Stomach (tissue), 9 donors: Measurements from ENCODE around the gene ATP11C. TPM values are rescaled to one million over a fixed set of nuclear protein-coding genes. Genes with fewer than 3 reads are reported as not detected.
A peak's percentile ranks its signal among the peaks of the same experiment; 100 is the strongest.
"Not testable (repeated sequence)": the region's sequence is repeated elsewhere in the genome, so short reads cannot be mapped to it uniquely, and the experiment has no call there.

Source experiments
- DNase-seq, 2 donors: peaks; one replicate each; pipeline versions ENCODE4 v3.0.0 to v3.0.0-alpha.2; 2013 to 2019
- H3K27ac ChIP-seq, 5 donors: fragments of 200-600 bp in 4 of 5; sonication (generic) in 4 of 5; one replicate each; pipeline ENCODE4 v1.5.1; 2013 to 2019; ENCODE audit warnings: mild to moderate bottlenecking in 1 of 5, moderate library complexity in 1 of 5
- H3K27me3 ChIP-seq, 3 donors: fragments of 200-600 bp; sonication (generic); one replicate each; pipeline ENCODE4 v1.5.1; 2017 to 2019; ENCODE audit warnings: mixed run types in 1 of 3
- H3K36me3 ChIP-seq, 4 donors: fragments of 200-600 bp; sonication (generic); 1 replicate in 3 of 4; 2 replicates in 1 of 4; pipeline ENCODE4 v1.5.1; 2016 to 2019
- H3K4me1 ChIP-seq, 4 donors: fragments of 200-600 bp; sonication (generic); one replicate each; pipeline ENCODE4 v1.5.1; 2016 to 2019
- H3K4me3 ChIP-seq, 4 donors: fragments of 200-600 bp; sonication (generic) in 3 of 4; one replicate each; pipeline ENCODE4 v1.5.1; 2016 to 2019; ENCODE audit warnings: mild to moderate bottlenecking in 1 of 4
- H3K9me3 ChIP-seq, 4 donors: fragments of 200-600 bp; sonication (generic); one replicate each; pipeline ENCODE4 v1.5.1; 2016 to 2019
- EP300 ChIP-seq: sonication (generic); formaldehyde crosslinking; IDR thresholded peaks from one replicate; pipeline ENCODE4 v1.6.1; 2017; ENCODE audit warnings: antibody characterized with exemption
- POLR2A ChIP-seq, 4 donors: fragments of 450-650 bp; IDR thresholded peaks; one replicate each; pipeline ENCODE4 v1.6.1; 2016; ENCODE audit warnings: antibody characterized with exemption in 4 of 4, control low read depth in 2 of 4, mild to moderate bottlenecking in 1 of 4, moderate library complexity in 1 of 4
- POLR2AphosphoS5 ChIP-seq, 3 donors: sonication (generic); formaldehyde crosslinking; IDR thresholded peaks; one replicate each; pipeline ENCODE4 v1.6.1; 2016; ENCODE audit warnings: antibody characterized with exemption in 3 of 3
- WGBS, 5 donors: extraction: QIAGEN DNeasy Blood & Tissue Kit in 3 of 5; methylation state at CpG; one replicate each; pipeline versions ENCODE4 v1.1.5 to v1.1.7; 2013 to 2018; 5-methylcytosine and 5-hydroxymethylcytosine counted together
- intact Hi-C: fragments of 100-400 bp; cut with DNase I; formaldehyde crosslinking; loops from one replicate; pipeline ENCODE4 v1.15.1; 2023; ENCODE audit warnings: low total_unique reads
- polyA plus RNA-seq, 3 donors: library from polyadenylated mRNA; stranded (reverse); fragments of 200-250 nt; gene quantifications; one replicate each; pipeline ENCODE4 v1.2.3, GENCODE V29; 2013
- total RNA-seq, 5 donors: library from RNA; depleted of rRNA; stranded (reverse); fragments of >200 nt; gene quantifications; one replicate each; pipeline versions ENCODE4 v1.1.0 to v1.2.3, GENCODE V29; 2014 to 2016
- TF ChIP-seq, protein P1 (sequence below), 7 experiments: fragments of 450-650 bp in 4 of 7; fragments of 200-600 bp in 3 of 7; sonication (generic) in 3 of 7; IDR thresholded peaks; one replicate each; pipeline ENCODE4 v1.5.1; 2016 to 2019; ENCODE audit warnings: antibody characterized with exemption in 7 of 7, control low read depth in 2 of 7, mild to moderate bottlenecking in 1 of 7
- donor health status: healthy with polysubstance abuse.
- donor health status: Bipolar disorder and iron deficiency.
- donor health status: healthy.

ATP11C gene
- total and polyA plus RNA-seq, 8 donors = 3.3 to 46.4 (median 10.9) TPM

DNA sequence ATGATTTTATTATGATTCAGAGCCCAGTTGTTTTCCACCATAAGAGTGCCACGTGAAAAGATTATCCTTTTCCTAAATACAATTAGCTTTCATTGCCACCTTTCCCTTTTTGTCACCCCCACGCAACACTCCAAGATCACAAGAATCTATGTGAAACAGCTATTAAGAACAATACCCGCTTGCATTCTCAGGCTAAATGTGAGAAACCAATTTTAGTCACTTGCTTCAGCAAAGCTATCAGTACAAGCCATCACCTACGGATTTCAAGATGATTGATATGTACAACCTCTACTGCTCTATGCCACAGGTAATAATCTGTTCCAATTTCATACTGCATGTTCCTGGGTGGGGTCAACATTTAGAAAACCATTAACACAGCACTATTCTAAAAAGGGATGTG, 2.5 kb downstream of the ATP11C start:
- 50 to 70% (median 65%) methylated on average over 4 of the region's 4 CpGs for WGBS, 5 donors
- no peaks in the 10 kb centered on the region for H3K9me3 ChIP-seq
- TF ChIP-seq, protein P1, sequence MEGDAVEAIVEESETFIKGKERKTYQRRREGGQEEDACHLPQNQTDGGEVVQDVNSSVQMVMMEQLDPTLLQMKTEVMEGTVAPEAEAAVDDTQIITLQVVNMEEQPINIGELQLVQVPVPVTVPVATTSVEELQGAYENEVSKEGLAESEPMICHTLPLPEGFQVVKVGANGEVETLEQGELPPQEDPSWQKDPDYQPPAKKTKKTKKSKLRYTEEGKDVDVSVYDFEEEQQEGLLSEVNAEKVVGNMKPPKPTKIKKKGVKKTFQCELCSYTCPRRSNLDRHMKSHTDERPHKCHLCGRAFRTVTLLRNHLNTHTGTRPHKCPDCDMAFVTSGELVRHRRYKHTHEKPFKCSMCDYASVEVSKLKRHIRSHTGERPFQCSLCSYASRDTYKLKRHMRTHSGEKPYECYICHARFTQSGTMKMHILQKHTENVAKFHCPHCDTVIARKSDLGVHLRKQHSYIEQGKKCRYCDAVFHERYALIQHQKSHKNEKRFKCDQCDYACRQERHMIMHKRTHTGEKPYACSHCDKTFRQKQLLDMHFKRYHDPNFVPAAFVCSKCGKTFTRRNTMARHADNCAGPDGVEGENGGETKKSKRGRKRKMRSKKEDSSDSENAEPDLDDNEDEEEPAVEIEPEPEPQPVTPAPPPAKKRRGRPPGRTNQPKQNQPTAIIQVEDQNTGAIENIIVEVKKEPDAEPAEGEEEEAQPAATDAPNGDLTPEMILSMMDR (IDR thresholded peaks at IDR 0.05) = no peak
- no peak for TF ChIP-seq POLR2AphosphoS5 (IDR thresholded peaks at IDR 0.05)
- TF ChIP-seq POLR2A (IDR thresholded peaks at IDR 0.05) = no peak
- no peak for TF ChIP-seq EP300
- no peaks in the 10 kb centered on the region for H3K27me3 ChIP-seq
- no peak overlapping the region for H3K27ac ChIP-seq
- DNase-seq = no peak
- H3K4me1 ChIP-seq = peaks cover 0 to 22% (median 14%) of the 10 kb centered on the region in 4 donors
- intact Hi-C loops = no loop called here
- H3K4me3 ChIP-seq = peak overlapping the region in 2 of 4 donors; percentile 64 to 68
- H3K36me3 ChIP-seq = no peaks in the 10 kb centered on the region

DNA sequence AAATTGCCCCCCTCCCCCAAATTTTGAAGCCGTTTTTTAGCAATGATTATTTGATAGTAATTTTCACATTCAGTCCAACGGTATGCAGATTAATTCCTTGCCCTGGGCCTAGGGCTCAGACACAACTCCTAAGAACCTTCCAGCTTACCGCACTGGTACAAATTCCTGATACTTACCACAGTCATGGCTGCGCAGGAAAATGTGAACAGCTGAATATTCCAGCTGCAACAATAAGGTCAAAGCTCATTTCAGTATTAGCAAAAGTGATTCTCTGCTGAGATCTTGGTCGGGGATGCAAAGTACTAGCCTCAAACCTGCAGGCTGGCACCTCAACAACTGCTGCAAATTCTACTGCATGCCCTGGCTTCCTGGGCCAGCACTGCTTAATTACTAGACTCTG, 3.0 kb downstream of the ATP11C start:
- intact Hi-C loops = no loop called here
- Histone ChIP-seq H3K36me3 (no peaks in the 10 kb centered on the region), H3K9me3 (no peaks in the 10 kb centered on the region), H3K4me1 (peaks cover 0 to 27% (median 15%) of the 10 kb centered on the region in 4 donors), H3K27ac (no peak overlapping the region), H3K4me3 (no peak overlapping the region), H3K27me3 (no peaks in the 10 kb centered on the region)
- WGBS, 5 donors = 49 to 67% (median 65%) methylated on average over 5 of the region's 5 CpGs
- TF ChIP-seq, protein P1 (IDR thresholded peaks at IDR 0.05) = no peak
- TF ChIP-seq POLR2AphosphoS5 (IDR thresholded peaks at IDR 0.05) (no peak), EP300 (no peak), POLR2A (IDR thresholded peaks at IDR 0.05) (no peak)
- DNase-seq = no peak

DNA sequence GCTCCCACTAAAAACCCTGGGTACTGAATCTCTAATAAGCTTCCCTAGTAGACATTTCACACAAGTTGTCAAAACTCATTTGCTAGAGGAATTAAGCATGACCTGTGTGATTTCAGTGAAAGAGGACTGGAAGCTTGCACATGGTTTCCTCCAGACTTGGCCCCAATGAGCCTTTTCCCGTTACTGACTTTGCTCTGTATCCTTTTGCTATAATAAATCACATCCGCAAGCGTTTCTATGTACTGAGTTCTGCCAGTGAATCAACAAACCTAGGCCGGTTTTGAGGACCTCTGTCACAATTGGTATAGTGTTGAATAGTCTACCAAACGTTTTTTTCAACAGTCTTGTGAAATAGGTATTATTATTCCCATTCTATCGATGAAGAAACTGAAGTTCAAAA, 8.2 kb downstream of the ATP11C start:
- 30 to 58% (median 39%) methylated on average over 6 of the region's 6 CpGs for WGBS, 5 donors
- TF ChIP-seq, protein P1 (IDR thresholded peaks at IDR 0.05) = no peak
- TF ChIP-seq POLR2A (IDR thresholded peaks at IDR 0.05) (no peak), POLR2AphosphoS5 (IDR thresholded peaks at IDR 0.05) (no peak), EP300 (no peak)

DNA sequence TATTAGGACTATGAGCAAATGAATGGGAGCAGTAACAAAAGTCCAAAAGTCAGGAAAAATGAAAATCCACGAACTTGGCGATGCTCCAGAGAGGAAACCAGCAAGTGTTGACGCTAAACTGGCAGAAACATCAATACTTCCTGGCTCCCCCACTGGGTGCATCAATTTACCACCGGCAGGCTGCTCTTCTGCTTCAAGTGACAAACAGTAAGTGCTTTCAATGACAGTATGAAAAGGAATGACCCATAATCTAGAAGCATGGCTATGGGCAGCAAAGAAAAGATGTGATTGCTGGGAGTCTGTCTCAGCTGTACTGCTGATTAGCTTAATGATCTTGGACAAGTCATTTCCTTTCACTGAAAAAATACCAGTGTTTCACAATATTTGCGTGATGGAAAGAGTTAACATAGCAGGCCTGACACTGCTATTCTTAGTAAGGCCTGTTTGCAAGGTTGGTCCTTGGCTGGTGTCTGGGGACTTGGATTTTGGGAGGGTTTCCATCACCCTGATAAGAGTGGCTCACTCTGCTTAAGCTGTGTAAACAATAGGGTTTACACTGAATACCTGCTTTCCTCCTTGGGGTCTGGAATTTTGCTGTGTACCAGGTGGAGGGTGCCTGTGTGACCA, 8.7 kb downstream of the ATP11C start:
- 59 to 64% (median 60%) methylated on average over 5 of the region's 5 CpGs for WGBS, 5 donors
- Histone ChIP-seq H3K36me3 (no peaks in the 10 kb centered on the region), H3K27ac (peak overlapping the region in 1 of 5 donors; percentile 27), H3K27me3 (no peaks in the 10 kb centered on the region), H3K4me3 (no peak overlapping the region), H3K4me1 (peaks cover 0 to 19% (median 7%) of the 10 kb centered on the region in 4 donors), H3K9me3 (no peaks in the 10 kb centered on the region)
- intact Hi-C loops = no loop called here
- no peak for TF ChIP-seq POLR2A (IDR thresholded peaks at IDR 0.05)
- no peak for TF ChIP-seq POLR2AphosphoS5 (IDR thresholded peaks at IDR 0.05)
- TF ChIP-seq, protein P1 (IDR thresholded peaks at IDR 0.05) = no peak
- no peak for TF ChIP-seq EP300
- DNase-seq = no peak

More for the DNA sequence above, 8.2 kb downstream of the ATP11C start:
- intact Hi-C loops = no loop called here
- no peaks in the 10 kb centered on the region for H3K9me3 ChIP-seq
- H3K4me3 ChIP-seq = no peak overlapping the region
- H3K4me1 ChIP-seq = peaks cover 0 to 20% (median 7%) of the 10 kb centered on the region in 4 donors
- DNase-seq = peak in 1 of 2 donors; percentile 24
- no peaks in the 10 kb centered on the region for H3K36me3 ChIP-seq
- H3K27me3 ChIP-seq = no peaks in the 10 kb centered on the region
- H3K27ac ChIP-seq = peak overlapping the region in 1 of 5 donors; percentile 27

DNA sequence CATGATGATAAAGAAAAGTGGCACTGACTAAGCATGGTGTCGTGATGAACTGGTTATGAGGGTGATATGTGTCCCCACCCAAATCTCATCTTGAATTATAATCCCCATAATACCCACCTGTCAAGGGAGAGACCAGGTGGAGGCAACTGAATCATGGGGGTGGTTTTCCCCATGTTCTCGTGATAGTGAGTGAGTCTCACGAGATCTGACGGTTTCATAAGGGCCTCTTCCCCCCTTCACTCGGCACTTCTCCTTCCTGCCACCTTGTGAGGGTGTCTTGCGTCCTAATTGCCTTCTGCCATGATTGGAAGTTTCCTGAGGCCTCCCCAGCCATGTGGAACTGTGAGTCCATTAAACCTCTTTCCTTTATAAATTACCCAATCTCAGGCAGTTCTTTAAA, 11.7 kb downstream of the ATP11C start:
- H3K27ac ChIP-seq, DNase-seq, intact Hi-C loops, H3K27me3 ChIP-seq, H3K36me3 ChIP-seq, H3K4me3 ChIP-seq, H3K9me3 ChIP-seq: not testable (repeated sequence)
- H3K4me1 ChIP-seq = peaks cover 0 to 17% (median 6%) of the 10 kb centered on the region in 4 donors
- WGBS, 5 donors = 71 to 93% (median 83%) methylated on average over 5 to 6 of the region's 6 CpGs
